Measurements from ENCODE around the gene MAN1C1. TPM values are rescaled to one million over a fixed set of nuclear protein-coding genes. Genes with fewer than 3 reads are reported as not detected.

MAN1C1 gene
- total RNA-seq, 1 experiment from 2014 or later: 1.5 TPM

- Histone ChIP-seq H3K27me3 (ENCODE audit: control insufficient read depth, insufficient read depth, low read length) (peaks cover 22% of the 10 kb centered on the region), H3K27ac (ENCODE audit: low read length) (no peak overlapping the region), H3K4me3 (ENCODE audit: low read depth in 2 of 2, low read length in 2 of 2) (no peak overlapping the region), H3K36me3 (ENCODE audit: control insufficient read depth, insufficient read depth, low read length) (no peaks in the 10 kb centered on the region), H3K4me1 (ENCODE audit: control insufficient read depth, insufficient read depth, low read length) (peaks cover 14% of the 10 kb centered on the region), H3K9me3 (ENCODE audit: control insufficient read depth, insufficient read depth, low read depth, low read length) (no peaks in the 10 kb centered on the region)
- in situ Hi-C loops (cut with HindIII; ENCODE audit: low pct_unique_long_range_greater_than_20kb, low sequenced_read_pairs): no loop called here
- ATAC-seq (no peak), DNase-seq (ENCODE audit: low read depth, low spot score) (no peak)
- ChIA-PET POLR2A (interaction anchor here (0.6 kb wide), 1 partner anchor 64 kb away, joined by 10 read pairs; the partner anchor contains the start of gene LDLRAP1), CTCF (interaction anchor here (0.6 kb wide), 1 partner anchor 194 kb away, joined by 3 read pairs; no protein-coding TSS in a partner anchor)
- no peak for TF ChIP-seq SIN3A (IDR thresholded peaks at IDR 0.05; ENCODE audit: borderline replicate concordance, insufficient read depth, low read depth, low read length)
- no peak for TF ChIP-seq POLR2AphosphoS5 (IDR thresholded peaks at IDR 0.05; ENCODE audit: low read depth, low read length)
- no peak for TF ChIP-seq TCF7L2 (IDR thresholded peaks at IDR 0.05; ENCODE audit: low read depth, low read length)
- no peak for TF ChIP-seq REST (IDR thresholded peaks at IDR 0.05; ENCODE audit: insufficient read depth in 1 of 2, low read depth in 2 of 2, low read length in 1 of 2)
- TF ChIP-seq CTCF (IDR thresholded peaks at IDR 0.05): no peak
- intact Hi-C loops (cut with micrococcal nuclease; ENCODE audit: unreplicated experiment): no loop called here
- no TSS peak for BruUV-seq (replicated peaks)
These were observed 9.5 kb upstream of the MAN1C1 start for GRCh38 chr1:25607123-25607522.

- BruUV-seq (replicated peaks): no TSS peak
- ATAC-seq: peak; percentile 93
- ChIA-PET CTCF (interaction anchor here (0.5 to 1.1 kb wide), 5 partner anchors 33 to 314 kb away, joined by 3 to 8 read pairs (median 4); no protein-coding TSS in a partner anchor), POLR2A (interaction anchor here (0.6 kb wide), 3 partner anchors 8 to 192 kb away, joined by 3 to 4 read pairs (median 3); no protein-coding TSS in a partner anchor)
- Histone ChIP-seq H3K4me1 (ENCODE audit: control insufficient read depth, insufficient read depth, low read length) (peaks cover 14% of the 10 kb centered on the region), H3K27ac (ENCODE audit: low read length) (no peak overlapping the region), H3K9me3 (ENCODE audit: control insufficient read depth, insufficient read depth, low read depth, low read length) (no peaks in the 10 kb centered on the region), H3K27me3 (ENCODE audit: control insufficient read depth, insufficient read depth, low read length) (peaks cover 27% of the 10 kb centered on the region), H3K4me3 (ENCODE audit: low read depth in 2 of 2, low read length in 2 of 2) (peak overlapping the region; percentile 30 to 37), H3K36me3 (ENCODE audit: control insufficient read depth, insufficient read depth, low read length) (no peaks in the 10 kb centered on the region)
- TF ChIP-seq TCF7L2 (IDR thresholded peaks at IDR 0.05; ENCODE audit: low read depth, low read length) (no peak), POLR2AphosphoS5 (IDR thresholded peaks at IDR 0.05; ENCODE audit: low read depth, low read length) (no peak), CTCF (IDR thresholded peaks at IDR 0.05) (peak; percentile 76)
- DNase-seq (ENCODE audit: low read depth, low spot score): peak; percentile 25
- in situ Hi-C loops (cut with HindIII; ENCODE audit: low pct_unique_long_range_greater_than_20kb, low sequenced_read_pairs): no loop called here
- intact Hi-C loops (cut with micrococcal nuclease; ENCODE audit: unreplicated experiment): no loop called here
These were observed 8.0 kb upstream of the MAN1C1 start for GRCh38 chr1:25608488-25609178.
